Retina (tissue), 1 donor: Measurements from ENCODE around the gene COG2.
"Not testable (repeated sequence)": the region's sequence is repeated elsewhere in the genome, so short reads cannot be mapped to it uniquely, and the experiment has no call there.

Experiments used
- DNase-seq: peaks from one replicate; pipeline ENCODE4 v3.0.0-alpha.2; 2016

The COG2 gene

GRCh38 chr1:230642263-230642959 lies at the start of gene COG2:
TSS of gene COG2 (plus strand) at chr1:230642481. CDS start at chr1:230642607, 126 bp downstream.
- peak; percentile 99 for DNase-seq

- no peak for DNase-seq
These were observed 49.4 kb upstream of the COG2 start for GRCh38 chr1:230592848-230593414.

DNA sequence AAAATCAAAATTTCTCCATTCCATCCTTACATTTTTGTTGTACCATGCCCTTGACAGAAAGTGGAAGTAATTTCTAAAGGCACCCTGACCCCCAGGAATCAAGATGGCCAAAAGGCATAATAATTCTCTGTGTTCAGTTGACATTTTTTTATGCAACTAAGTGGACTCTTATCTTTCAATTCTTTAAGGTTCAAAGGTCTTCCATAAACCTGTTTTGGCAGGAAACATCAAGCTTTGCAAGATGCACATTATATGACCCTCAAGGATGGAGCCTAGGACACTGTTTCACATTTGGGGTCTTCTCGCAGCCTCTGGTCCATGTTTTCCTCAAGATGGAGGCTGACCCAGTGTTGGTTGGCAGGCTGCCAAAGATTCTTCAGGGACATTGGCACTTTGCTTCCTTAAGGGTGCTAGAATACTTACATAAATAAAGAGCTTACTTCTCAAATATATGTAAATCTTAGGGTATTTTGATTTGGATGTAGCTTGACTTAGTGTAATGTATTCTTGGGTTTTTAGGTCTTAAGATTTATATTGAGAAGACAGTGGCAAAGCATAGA lies 48.0 kb upstream of the COG2 start:
- no peak for DNase-seq

GRCh38 chr1:230595181-230595580 lies 47.1 kb upstream of the COG2 start:
- no peak for DNase-seq

- no peak for DNase-seq
These were observed 46.0 kb upstream of the COG2 start for GRCh38 chr1:230596306-230596705.

DNA sequence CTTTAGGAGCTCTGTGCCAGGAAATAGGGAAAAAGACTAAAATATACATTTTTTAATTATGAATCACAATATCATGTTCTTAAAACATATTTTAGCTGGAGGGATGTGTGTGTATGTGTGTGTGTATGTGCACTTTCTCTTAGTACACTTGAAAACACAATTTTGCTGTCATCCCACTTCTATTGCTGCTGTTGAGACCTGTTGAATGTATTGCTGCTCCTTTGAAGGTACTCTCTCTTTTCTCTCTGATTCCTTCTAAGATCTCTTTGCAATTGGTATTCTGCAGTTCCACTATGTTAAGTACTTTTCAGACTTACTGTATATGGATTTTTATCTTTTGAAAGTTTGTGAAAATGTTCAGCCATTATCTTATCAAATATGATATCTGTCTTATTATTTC lies 43.5 kb upstream of the COG2 start:
- no peak for DNase-seq

DNA sequence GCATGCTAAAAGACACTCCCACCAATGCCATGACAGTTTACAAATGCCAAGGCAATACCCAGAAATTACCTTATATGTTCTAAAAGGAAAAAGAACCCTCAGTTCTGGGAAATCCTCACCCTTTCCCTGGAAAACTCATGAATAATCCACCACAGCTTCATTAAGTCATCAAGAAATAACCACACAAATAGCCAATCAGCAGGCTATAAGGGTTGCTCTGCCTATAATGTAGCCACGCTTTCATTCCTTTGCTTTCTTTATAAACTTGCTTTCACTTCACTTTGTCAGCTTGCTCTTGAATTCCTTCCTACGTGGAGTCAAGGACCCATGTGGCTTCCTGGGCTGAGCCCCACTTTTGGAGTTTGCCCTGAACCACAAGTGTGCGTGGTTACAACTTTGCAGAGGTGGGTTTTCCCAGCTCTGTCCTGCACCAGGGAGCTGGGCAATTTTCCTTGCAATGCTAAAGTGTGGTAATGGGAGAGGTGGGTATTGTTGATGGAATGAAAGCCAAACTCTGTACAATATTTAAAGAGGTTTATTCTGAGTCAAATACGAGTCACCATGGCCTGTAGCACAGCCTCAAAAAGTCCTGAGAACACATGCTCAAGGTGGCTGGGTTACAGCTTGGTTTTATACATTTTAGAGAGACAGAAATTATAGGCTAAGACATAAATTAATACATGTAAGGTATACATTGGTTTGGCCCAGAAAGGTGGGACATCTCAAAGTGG lies 42.2 kb upstream of the COG2 start:
- DNase-seq: no peak

DNA sequence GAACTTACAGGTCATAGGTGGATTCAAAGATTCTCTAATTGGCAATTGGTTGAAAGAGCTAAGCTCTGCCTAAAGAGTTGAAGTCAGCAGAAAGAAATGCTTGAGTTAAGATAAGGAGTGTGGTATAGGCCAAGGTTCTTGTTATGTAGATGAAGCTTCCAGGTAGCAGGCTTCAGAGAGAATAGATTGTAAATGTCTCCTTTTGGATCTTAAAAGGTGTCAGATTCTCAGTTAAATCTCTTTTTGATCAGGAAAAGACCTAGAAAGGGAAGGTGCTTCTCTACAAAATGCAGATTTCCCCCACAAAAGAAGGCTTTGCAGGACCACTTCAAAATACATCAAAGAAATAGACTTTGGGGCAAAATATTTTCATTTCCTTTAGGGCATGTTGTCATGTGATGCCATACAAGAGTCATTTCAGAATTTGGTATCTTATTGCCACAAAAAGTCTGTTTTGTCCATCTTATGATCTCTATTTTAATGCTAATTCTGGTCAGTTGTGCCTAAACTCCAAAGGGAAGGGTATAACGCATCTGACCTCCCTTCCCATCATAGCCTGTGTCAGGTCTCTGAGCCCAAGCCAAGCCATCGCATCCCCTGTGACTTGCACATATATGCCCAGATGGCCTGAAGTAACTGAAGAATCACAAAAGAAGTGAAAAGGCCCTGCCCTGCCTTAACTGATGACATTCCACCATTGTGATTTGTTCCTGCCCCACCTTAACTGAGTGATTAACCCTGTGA lies 41.5 kb upstream of the COG2 start:
- not testable (repeated sequence) for DNase-seq

DNA sequence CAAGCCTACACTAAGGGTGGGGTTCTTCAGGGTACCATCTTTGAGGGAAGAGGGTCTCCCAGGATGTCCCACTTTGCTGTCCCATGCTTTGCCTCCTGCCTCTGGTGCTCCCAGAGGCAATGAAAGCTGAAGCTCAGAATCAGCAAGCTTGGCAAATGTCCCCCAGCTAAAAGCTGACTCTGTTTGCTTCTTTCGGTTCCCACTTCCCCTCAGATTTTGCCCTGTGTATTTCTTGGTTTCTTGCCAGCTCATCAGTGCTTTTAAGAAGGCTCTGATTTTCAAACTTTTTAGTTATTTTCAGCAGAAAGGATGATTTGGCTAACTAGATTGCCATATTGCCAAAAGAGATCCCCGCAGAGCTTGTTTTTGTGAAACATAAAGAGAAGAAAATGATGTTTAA lies 33.1 kb upstream of the COG2 start:
- DNase-seq: no peak

GRCh38 chr1:230610589-230610988 lies 31.7 kb upstream of the COG2 start:
- DNase-seq: no peak

DNA sequence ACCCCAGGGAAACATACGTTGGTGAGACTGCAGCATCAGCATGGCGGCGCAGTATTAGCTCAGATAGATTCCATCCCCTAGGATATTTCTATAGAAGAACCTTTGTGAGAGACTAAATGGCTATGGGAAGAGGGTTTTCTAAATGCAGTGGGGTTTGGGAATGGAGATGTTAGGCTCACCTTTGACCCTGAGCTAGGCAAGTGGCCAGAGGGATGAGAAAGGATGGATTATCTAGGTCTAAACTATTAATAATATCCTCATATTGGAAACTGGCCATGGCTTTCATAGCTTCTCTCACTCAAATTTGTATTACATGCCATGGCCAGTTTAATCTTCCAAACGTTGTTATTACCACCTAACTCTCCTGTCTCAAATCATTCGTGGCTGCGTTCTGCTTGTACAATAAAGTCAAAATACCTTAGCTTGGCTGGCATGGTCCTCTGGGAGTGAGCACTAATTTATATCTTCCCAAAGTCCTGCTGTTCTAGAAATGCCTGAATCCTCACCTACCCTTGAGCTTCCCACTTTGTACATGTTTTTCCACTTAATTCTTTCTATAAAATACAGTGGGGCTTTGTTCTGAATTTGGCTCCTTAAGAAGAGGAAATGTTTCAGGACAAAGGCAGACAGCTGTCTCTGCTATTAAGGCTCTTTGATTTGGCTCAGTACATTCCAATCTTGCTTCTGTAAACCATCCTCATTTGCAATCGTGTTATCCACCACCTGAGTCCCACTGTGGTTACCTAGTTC lies 31.0 kb upstream of the COG2 start:
- DNase-seq: no peak

DNA sequence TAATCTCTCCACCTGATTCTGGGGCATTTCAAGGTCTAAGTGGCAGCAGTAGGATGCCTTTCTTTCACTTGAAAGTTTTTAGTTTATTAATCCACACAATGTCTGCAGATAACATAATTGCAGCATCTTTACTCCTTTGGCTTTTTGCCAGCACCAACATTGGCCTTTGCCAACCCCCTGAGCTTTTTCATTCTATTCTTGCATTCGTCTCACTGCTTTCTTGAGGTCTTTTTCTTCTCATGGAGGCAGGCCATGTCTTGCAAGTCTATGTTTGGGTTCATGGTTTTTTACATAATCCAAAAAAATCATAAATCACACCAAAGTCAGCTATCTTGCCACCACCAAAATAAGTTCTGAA lies 30.4 kb upstream of the COG2 start:
- DNase-seq: no peak

DNA sequence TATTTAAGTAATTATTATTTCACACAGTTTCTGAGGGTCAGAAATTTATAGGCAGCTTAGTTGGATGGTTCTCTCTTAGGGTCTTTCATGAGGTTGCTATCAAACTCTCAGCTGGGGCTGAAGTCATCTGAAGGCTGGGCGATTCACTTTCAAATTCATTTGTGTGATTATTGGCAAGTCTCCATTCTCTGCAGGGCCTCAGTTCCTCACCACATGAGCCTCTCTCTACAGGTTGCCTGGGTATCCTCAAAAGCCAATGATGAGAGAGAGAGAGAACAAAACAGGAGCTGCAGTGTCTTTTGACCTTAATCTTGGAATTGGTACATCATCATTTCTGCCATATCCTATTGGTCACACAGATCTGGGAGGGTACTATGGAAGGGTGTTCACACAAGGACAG lies 29.6 kb upstream of the COG2 start:
- no peak for DNase-seq

DNA sequence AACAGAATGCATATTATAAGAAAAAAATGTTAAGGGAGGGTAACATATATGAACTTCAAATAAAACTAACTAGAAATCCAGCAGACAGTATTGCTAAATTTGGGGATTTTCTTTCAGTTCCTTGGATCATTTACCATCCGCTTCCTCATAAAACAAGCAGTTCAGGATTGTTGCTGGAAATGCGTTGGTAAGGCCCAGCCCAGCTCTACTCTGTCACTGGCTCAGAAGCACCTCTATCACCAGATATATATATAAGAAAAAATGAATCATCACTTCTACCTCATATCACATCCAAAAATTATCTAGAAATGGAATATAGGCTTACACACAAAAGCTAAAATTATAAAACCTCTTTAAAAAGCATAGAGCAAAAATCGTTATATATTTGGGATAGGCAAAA lies 28.2 kb upstream of the COG2 start:
- no peak for DNase-seq

- DNase-seq: no peak
These were observed 23.7 kb upstream of the COG2 start for GRCh38 chr1:230618537-230618936.

- DNase-seq: no peak
These were observed 21.5 kb upstream of the COG2 start for GRCh38 chr1:230620649-230621323.

- peak; percentile 4 for DNase-seq
These were observed 20.8 kb upstream of the COG2 start for GRCh38 chr1:230621324-230622030.

DNA sequence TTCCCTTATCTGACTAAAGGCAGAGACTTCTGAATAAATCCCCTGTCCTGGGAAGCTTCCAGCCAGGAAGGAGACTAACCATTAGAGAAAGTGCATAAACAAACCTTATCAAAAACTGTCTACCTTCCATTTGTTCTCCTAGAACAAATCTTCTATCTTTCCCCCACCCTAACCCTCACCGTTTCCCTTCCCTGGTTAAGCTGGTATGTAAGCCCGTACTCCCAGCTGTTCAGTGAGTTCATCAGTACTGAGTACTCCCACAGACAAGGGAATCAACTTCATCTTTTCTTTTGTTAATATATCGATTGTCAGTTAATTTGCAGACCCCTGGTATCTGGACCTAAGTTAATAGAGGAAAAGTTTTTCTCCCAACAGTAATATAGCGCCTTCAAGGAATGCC lies 20.1 kb upstream of the COG2 start:
- DNase-seq: no peak

DNA sequence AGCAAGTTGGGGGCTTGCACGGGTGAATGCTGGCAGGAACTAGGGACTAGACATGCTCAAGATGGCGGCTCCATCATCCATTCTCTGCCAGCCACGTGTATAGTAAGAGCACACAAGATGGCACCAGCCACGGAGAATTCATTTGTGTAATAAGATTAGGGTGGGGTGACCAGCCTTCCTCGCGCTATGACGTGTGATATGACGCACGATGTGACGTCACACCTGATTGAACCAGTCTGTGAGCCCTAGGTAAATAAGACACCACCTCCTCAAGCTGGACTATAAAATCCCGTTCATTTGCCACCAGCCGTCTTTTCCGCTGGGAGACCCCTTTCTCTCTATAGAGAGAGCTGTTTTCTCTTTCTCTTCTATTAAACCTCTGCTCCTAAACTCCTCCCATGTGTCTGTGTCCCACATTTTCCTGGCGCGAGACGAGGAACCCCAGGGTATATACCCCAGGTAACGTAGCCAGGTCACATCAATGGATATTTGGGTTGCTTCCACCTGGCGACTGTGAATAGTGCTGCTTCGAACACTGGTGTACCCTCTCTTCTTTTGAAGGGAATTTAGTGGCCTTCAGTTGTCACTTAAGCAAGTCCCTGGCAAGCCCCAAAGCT lies 18.1 kb upstream of the COG2 start:
- no peak for DNase-seq

DNA sequence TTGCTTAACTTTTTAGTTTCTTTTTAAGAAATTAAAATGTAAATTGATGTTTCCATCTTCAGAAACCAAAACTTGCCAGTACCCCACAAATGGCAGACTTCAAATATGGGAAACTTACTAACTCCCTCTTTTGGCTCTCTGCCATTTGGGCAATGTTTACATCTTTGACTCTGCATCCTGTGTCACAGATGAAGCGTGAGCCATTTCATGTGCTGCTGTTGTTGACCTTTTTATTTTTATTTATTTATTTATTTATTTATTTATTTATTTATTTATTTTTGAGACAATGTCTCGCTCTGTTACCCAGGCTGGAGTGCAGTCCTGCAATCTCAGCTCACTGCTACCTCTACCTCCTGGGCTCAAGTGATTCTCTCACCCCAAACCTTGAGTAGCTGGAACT lies 16.0 kb upstream of the COG2 start:
- no peak for DNase-seq

GRCh38 chr1:230627767-230628166 lies 14.5 kb upstream of the COG2 start:
- DNase-seq: no peak
